CD4-positive, alpha-beta memory T cell (primary cell): Measurements from ENCODE around the gene SLC12A4. TPM values are rescaled to one million over a fixed set of nuclear protein-coding genes. Genes with fewer than 3 reads are reported as not detected.
A peak's percentile ranks its signal among the peaks of the same experiment; 100 is the strongest.
"Not testable (repeated sequence)": the region's sequence is repeated elsewhere in the genome, so short reads cannot be mapped to it uniquely, and the experiment has no call there.

Experiments
- CTCF ChIA-PET: fragments of 350-600 bp; sonication (Branson Sonifier 250); formaldehyde crosslinking; loops from one replicate; lab custom pipeline; 2021; ENCODE audit warnings: inconsistent platforms; ENCODE audit not compliant: partially characterized antibody; lab: Charles Lee
- POLR2A ChIA-PET: fragments of 350-600 bp; sonication (Branson Sonifier 250); formaldehyde crosslinking; loops from one replicate; lab custom pipeline; 2021; ENCODE audit not compliant: partially characterized antibody; lab: Charles Lee
- DNase-seq, 5 donors: peaks; one replicate each; pipeline versions ENCODE4 v3.0.0 to v3.0.0-alpha.2; 2020 to 2022; ENCODE audit warnings: mixed read lengths in 1 of 5
- H3K27ac ChIP-seq: one replicate; pipeline ENCODE4 v1.7.0; 2013; ENCODE audit warnings: low read depth, low read length
- H3K27me3 ChIP-seq: 2 replicates; pipeline ENCODE4 v1.7.0; 2013; ENCODE audit warnings: mild to moderate bottlenecking, low read length, moderate library complexity; ENCODE audit not compliant: insufficient read depth
- H3K36me3 ChIP-seq: 2 replicates; pipeline ENCODE4 v1.7.0; 2013; ENCODE audit warnings: mild to moderate bottlenecking, low read length, moderate library complexity; ENCODE audit not compliant: insufficient read depth
- H3K4me1 ChIP-seq: 2 replicates; pipeline ENCODE4 v1.7.0; 2013; ENCODE audit warnings: mild to moderate bottlenecking, low read length, moderate library complexity; ENCODE audit not compliant: insufficient read depth
- H3K4me3 ChIP-seq, 2 donors: one replicate each; pipeline ENCODE4 v1.7.0; 2013; ENCODE audit warnings: low read length in 2 of 2, mild to moderate bottlenecking in 1 of 2
- H3K9me3 ChIP-seq, 2 donors: one replicate each; pipeline ENCODE4 v1.7.0; 2013; ENCODE audit warnings: low read length in 2 of 2, control low read depth in 1 of 2; ENCODE audit not compliant: control insufficient read depth in 1 of 2
- H3K27ac Mint-ChIP-seq, 7 donors: one replicate each; pipeline ENCODE4 v1.8.0; 2020 to 2021; ENCODE audit warnings: mixed read lengths in 7 of 7, mild to moderate bottlenecking in 6 of 7, inconsistent platforms in 3 of 7, moderate library complexity in 3 of 7
- H3K27me3 Mint-ChIP-seq, 2 donors: one replicate each; pipeline ENCODE4 v1.8.0; 2020 to 2021; ENCODE audit warnings: mixed read lengths in 2 of 2
- H3K36me3 Mint-ChIP-seq, 2 donors: one replicate each; pipeline ENCODE4 v1.8.0; 2020 to 2021; ENCODE audit warnings: mixed read lengths in 2 of 2, inconsistent platforms in 1 of 2, mild to moderate bottlenecking in 1 of 2
- H3K4me1 Mint-ChIP-seq, 4 donors: one replicate each; pipeline ENCODE4 v1.8.0; 2020 to 2021; ENCODE audit warnings: mixed read lengths in 4 of 4, mild to moderate bottlenecking in 1 of 4
- H3K4me3 Mint-ChIP-seq, 8 donors: one replicate each; pipeline ENCODE4 v1.8.0; 2020 to 2021; ENCODE audit warnings: mixed read lengths in 8 of 8, mild to moderate bottlenecking in 7 of 8, moderate library complexity in 6 of 8, inconsistent platforms in 3 of 8
- H3K9me3 Mint-ChIP-seq, 8 donors: one replicate each; pipeline ENCODE4 v1.8.0; 2020 to 2021; ENCODE audit warnings: mixed read lengths in 8 of 8, mild to moderate bottlenecking in 5 of 8, inconsistent platforms in 3 of 8, moderate library complexity in 1 of 8
- intact Hi-C: fragments of 100-400 bp; cut with micrococcal nuclease; formaldehyde crosslinking; loops from one replicate; pipeline ENCODE4 v1.15.1; 2023
- polyA plus RNA-seq, 2 donors: library from polyadenylated mRNA; unstranded; fragments of 300-500 nt; fragmentation: Illumina TruSeq; gene quantifications; one replicate each; pipeline ENCODE4 v1.2.3, GENCODE V29; 2021
- total RNA-seq, 2 experiments: library from RNA; stranded (reverse); gene quantifications; one replicate each; pipeline ENCODE4 v1.2.3, GENCODE V29; 2021

Gene SLC12A4
- total and polyA plus RNA-seq, 4 experiments from 2014 or later = 4.0 to 33.5 (median 19.1) TPM

DNA sequence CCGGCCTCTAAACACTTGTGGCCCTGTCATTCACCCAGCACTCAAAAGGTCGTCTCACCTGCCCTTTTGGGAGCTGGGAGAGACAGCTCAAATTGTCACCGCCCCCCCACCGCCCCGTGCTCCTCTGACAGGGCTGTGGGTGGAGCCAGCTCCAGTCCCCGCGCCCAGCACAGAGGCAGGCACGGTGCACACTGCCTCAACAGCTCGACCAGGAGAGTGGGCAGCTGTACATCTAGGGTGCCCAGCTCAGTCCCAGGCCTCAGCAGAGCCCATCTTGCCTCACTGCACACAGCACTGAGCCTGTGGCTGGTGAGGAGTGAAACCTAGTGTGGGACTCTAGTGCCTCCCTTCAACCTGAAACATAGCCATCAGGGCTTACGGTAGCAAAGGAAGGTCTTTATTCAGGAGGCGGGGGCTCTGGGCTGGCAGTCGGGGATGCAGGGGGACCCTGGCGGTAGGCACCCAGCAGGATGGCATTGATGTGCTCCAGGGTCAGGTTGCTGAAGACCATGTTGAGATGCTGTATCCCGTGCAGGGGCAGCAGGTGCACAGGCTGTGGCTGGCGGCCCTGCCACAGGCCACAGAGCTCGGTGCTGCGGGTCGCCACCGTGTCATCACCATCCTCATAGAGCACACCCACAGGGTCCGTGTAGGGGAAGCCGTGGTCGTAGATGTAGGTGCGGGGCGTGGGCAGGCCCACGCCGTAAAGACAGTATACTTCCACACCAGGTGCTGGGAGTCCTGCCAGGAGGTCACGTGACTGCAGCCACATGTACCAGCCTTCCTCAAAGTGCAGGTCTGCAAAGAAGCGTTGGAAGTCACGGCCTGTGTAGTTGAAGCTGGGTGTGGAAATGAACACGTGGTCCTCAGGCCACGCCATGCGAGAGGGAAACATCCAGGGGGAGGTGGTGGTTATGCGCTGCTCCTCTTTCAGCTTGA, 28.7 kb downstream of the SLC12A4 start:
- DNase-seq = peak in 4 of 5 donors; percentile 19 to 32 (median 21)
- Mint-ChIP-seq H3K9me3 (peaks cover 0 to 3% (median 0%) of the 10 kb centered on the region in 8 donors), H3K36me3 (peaks cover 10 to 24% of the 10 kb centered on the region in 2 donors), H3K4me3 (peak overlapping the region; percentile 32 to 79 (median 56)), H3K27ac (peak overlapping the region; percentile 77 to 93 (median 83)), H3K4me1 (peaks cover 28 to 50% (median 41%) of the 10 kb centered on the region in 4 donors), H3K27me3 (no peaks in the 10 kb centered on the region)
- Histone ChIP-seq H3K9me3 (no peaks in the 10 kb centered on the region), H3K27me3 (no peaks in the 10 kb centered on the region), H3K4me1 (peaks cover 51% of the 10 kb centered on the region), H3K27ac (peak overlapping the region; percentile 48), H3K4me3 (no peak overlapping the region), H3K36me3 (peaks cover 6% of the 10 kb centered on the region)
- intact Hi-C loops = no loop called here
- ChIA-PET CTCF (interaction anchor here (0.6 to 4.2 kb wide), 12 partner anchors 8 to 448 kb away, joined by 3 to 25 read pairs (median 4); partner anchors contain the start of genes CTRL and NRN1L), POLR2A (interaction anchor here (1.2 to 7.3 kb wide), 4 partner anchors 9 to 59 kb away, joined by 3 to 44 read pairs (median 10); partner anchors contain the start of genes DPEP2 and SLC12A4)

DNA sequence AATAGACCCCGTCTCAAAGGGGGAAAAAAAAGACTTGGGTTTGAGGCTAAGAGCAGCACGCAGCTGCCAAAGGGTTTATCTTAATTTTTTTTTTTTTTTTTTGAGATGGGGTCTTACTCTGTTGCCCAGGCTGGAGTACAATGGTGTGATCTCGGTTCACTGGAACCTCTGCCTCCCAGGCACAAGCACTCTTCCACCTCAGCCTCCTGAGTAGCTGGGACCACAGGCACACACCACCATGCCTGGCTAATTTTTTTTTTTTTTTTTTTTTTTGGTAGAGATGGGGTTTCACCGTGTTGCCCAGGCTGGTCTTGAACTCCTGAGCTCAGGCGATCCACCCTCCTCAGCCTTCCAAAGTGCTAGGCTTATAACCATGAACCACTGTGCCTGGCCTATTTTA, 30.7 kb downstream of the SLC12A4 start:
- Histone ChIP-seq H3K36me3 (peaks cover 19% of the 10 kb centered on the region), H3K4me1 (peaks cover 54% of the 10 kb centered on the region), H3K27ac (peak overlapping the region; percentile 81)
- peaks cover 28 to 62% (median 48%) of the 10 kb centered on the region in 4 donors for H3K4me1 Mint-ChIP-seq
- POLR2A ChIA-PET = interaction anchor here (2.1 to 7.3 kb wide), 8 partner anchors 9 to 142 kb away, joined by 6 to 49 read pairs (median 24); partner anchors contain the start of genes DPEP2, NUTF2, SLC12A4 and THAP11
- DNase-seq, H3K27me3 Mint-ChIP-seq, H3K9me3 Mint-ChIP-seq, H3K27me3 ChIP-seq, H3K4me3 ChIP-seq, H3K9me3 ChIP-seq: not testable (repeated sequence)
- peak overlapping the region in 3 of 7 donors; percentile 66 to 98 (median 96) for H3K27ac Mint-ChIP-seq
- intact Hi-C loops = loop anchor here (2.0 kb wide), 3 partner anchors 31 to 147 kb away; partner anchors contain the start of genes NFATC3 and SLC12A4
- CTCF ChIA-PET = interaction anchor here (3.3 kb wide), 1 partner anchor 54 kb away, joined by 16 read pairs; the partner anchor contains the start of gene NRN1L
- peak overlapping the region in 3 of 8 donors; percentile 35 to 100 (median 100) for H3K4me3 Mint-ChIP-seq
- H3K36me3 Mint-ChIP-seq = peaks cover 15 to 34% of the 10 kb centered on the region in 2 donors

DNA sequence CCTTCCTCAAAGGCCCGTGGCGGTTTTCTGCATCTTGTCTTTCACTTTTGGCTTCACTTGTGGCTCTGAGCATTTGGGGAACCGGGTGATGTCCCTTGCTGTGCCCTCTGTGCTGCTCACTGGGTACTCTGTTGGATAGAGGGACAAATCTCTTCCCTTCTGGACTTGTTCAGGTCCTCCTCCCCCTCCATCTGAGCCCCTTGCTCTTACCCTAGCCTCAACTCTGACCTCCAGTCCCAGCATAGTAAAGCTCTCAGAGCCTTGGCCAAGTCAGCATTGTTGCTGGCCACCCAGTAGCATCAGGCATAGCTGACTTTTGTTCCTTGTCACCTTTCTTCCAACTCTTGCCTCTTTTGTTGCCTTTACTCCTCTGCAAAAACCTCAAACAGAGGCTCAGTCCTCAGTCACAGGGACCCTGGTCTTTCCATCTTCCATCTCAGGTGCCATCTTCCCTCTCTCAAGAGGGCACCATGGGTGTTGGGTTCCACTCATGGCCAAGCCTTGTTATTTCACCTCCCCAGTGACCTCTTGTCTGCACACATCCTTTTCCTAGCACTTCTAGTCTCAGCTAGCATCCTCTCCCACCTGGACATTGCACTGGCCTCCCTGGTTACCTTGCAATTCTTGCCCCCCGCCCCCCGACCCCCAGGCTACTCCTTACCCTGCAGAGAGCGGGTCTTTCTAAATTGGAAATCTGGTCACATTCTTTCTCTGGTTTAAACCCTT, 31.4 kb downstream of the SLC12A4 start:
- peak overlapping the region; percentile 96 to 100 (median 99) for H3K4me3 Mint-ChIP-seq
- no peaks in the 10 kb centered on the region for H3K9me3 ChIP-seq

DNA sequence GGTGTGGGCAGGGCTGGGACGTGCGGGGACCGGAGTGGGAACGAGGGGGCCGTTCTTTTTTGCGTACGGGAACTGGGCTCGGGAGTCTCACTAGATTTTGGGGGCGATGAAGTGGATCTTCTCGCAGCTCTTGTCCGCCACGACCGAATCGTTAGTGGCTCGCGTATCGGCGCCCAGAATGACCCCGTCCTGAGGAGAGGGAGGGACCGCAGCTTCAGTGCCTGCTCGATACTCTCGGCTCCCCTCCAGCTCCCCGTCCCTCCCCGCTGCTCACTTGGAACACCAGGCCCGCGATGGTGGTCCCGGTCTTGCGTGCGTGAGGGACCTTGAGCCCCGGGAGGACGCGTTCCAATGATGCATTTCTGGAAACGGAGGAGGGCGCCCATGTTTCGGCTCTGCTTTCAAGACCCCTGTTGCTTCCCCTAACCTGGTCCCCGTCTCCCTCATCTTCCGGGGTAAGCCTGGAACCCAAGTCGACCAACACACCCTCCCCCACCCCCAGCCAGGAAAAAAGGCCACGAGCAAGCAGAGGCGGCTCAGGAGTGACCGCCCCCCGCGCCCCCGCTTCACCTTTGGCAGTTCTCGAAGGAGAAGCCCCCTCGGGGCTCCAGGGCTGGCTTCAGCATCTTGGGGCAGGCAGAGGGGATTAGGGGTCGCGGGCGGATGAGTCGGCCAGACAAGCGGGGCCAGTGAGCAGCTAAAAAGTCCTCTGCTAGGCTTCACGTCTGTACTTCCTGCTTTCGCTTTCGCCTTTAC, 32.1 kb downstream of the SLC12A4 start, which contains the start of gene PSMB10:
Gene PSMB10, minus strand, starts transcription at position 727 of the 756 bp plus-strand sequence. Its CDS starts 101 bp downstream, at position 626.
- peak in 2 of 5 donors; percentile 63 to 82 for DNase-seq
- peaks cover 41% of the 10 kb centered on the region for H3K4me1 ChIP-seq
- H3K36me3 ChIP-seq = peaks cover 30% of the 10 kb centered on the region
- H3K4me3 Mint-ChIP-seq = peak within 1 kb of the TSS; percentile 96 to 100 (median 99)
- H3K9me3 Mint-ChIP-seq = peaks cover 0 to 3% (median 0%) of the 10 kb centered on the region in 8 donors
- no peaks in the 10 kb centered on the region for H3K9me3 ChIP-seq
- H3K27me3 Mint-ChIP-seq = no peaks in the 10 kb centered on the region
- H3K27ac ChIP-seq = peak within 1 kb of the TSS; percentile 81
- H3K27me3 ChIP-seq = no peaks in the 10 kb centered on the region
- H3K36me3 Mint-ChIP-seq = peaks cover 15 to 37% of the 10 kb centered on the region in 2 donors
- peaks cover 21 to 51% (median 41%) of the 10 kb centered on the region in 4 donors for H3K4me1 Mint-ChIP-seq
- peak within 1 kb of the TSS; percentile 96 to 99 (median 98) for H3K27ac Mint-ChIP-seq
- intact Hi-C loops = loop anchor here (2.0 kb wide), 3 partner anchors 32 to 148 kb away; partner anchors contain the start of genes NFATC3 and SLC12A4
- ChIA-PET POLR2A (interaction anchor here (0.8 to 7.3 kb wide), 59 partner anchors 8 to 580 kb away, joined by 3 to 49 read pairs (median 6); partner anchors contain the start of genes ACD, ATP6V0D1, CENPT and DDX28), CTCF (interaction anchor here (0.5 to 3.3 kb wide), 14 partner anchors 9 to 1251 kb away, joined by 3 to 16 read pairs (median 4); partner anchors contain the start of genes NFATC3 and NRN1L)
- peak within 1 kb of the TSS; percentile 81 to 98 for H3K4me3 ChIP-seq

More for the DNA sequence above, 31.4 kb downstream of the SLC12A4 start:
- H3K4me3 ChIP-seq = peak overlapping the region; percentile 81 to 98
- intact Hi-C loops = loop anchor here (2.0 kb wide), 3 partner anchors 32 to 148 kb away; partner anchors contain the start of genes NFATC3 and SLC12A4
- POLR2A ChIA-PET = interaction anchor here (1.0 to 7.3 kb wide), 32 partner anchors 9 to 456 kb away, joined by 3 to 49 read pairs (median 11); partner anchors contain the start of genes ACD, ATP6V0D1, DDX28 and DPEP2
- Mint-ChIP-seq H3K27me3 (no peaks in the 10 kb centered on the region), H3K36me3 (peaks cover 15 to 36% of the 10 kb centered on the region in 2 donors), H3K27ac (peak overlapping the region; percentile 96 to 99 (median 98)), H3K9me3 (peaks cover 0 to 3% (median 0%) of the 10 kb centered on the region in 8 donors), H3K4me1 (peaks cover 26 to 58% (median 47%) of the 10 kb centered on the region in 4 donors)
- peak overlapping the region; percentile 81 for H3K27ac ChIP-seq
- H3K27me3 ChIP-seq = no peaks in the 10 kb centered on the region
- peak in 4 of 5 donors; percentile 80 to 90 (median 83) for DNase-seq
- CTCF ChIA-PET = interaction anchor here (1.2 to 3.3 kb wide), 4 partner anchors 46 to 63 kb away, joined by 3 to 16 read pairs (median 3); partner anchors contain the start of gene NRN1L
- peaks cover 49% of the 10 kb centered on the region for H3K4me1 ChIP-seq
- H3K36me3 ChIP-seq = peaks cover 23% of the 10 kb centered on the region

DNA sequence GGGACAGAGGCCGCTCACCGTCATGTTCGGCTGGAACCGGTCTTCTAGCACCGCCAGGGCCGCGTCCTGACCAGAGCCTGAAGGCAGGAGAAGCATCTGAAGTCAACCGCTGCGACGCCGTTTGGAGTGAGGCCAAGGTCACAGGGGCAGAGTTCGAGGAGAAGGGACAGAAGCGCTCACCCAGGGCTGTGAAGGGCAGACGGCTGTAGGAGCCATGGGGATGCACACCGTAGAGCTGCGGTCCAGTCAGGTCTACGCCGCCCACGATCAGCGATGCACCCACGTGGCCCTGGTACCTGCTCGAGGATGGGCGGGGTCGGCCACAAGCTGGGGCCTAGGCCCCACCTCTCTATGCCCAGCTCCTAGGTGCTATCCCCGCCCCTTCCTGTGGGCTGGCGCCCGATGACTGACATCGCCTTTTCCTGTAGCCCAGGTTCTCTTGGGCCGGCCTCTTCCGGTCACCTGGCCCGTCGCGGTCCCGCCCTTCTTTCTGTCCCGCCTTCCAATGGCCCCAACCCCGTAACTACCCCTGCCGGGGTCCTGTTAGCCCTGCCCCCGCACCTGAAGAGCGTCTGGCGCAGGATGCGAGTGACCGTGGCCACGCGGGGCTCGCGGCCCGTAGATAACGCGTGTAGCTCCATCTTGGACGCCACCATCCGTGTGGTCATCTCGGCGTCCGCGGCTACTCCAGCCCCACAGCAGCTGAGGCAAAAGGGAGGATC, 32.9 kb downstream of the SLC12A4 start:
- H3K27ac ChIP-seq = peak overlapping the region; percentile 81
- H3K27me3 Mint-ChIP-seq = no peaks in the 10 kb centered on the region
- H3K4me3 Mint-ChIP-seq = peak overlapping the region; percentile 96 to 100 (median 99)
- CTCF ChIA-PET = interaction anchor here (0.5 to 3.3 kb wide), 14 partner anchors 9 to 1252 kb away, joined by 3 to 16 read pairs (median 4); partner anchors contain the start of genes NFATC3 and NRN1L
- H3K4me1 Mint-ChIP-seq = peaks cover 21 to 50% (median 40%) of the 10 kb centered on the region in 4 donors
- H3K27me3 ChIP-seq = no peaks in the 10 kb centered on the region
- peaks cover 31% of the 10 kb centered on the region for H3K36me3 ChIP-seq
- H3K4me1 ChIP-seq = peaks cover 35% of the 10 kb centered on the region
- DNase-seq = peak; percentile 91 to 99 (median 95)
- H3K4me3 ChIP-seq = peak overlapping the region; percentile 81 to 98
- intact Hi-C loops = loop anchor here (1.0 to 2.0 kb wide), 8 partner anchors 33 to 373 kb away; partner anchors contain the start of genes CTCF, DPEP2, NFATC3 and PSKH1
- H3K27ac Mint-ChIP-seq = peak overlapping the region; percentile 96 to 99 (median 98)
- H3K36me3 Mint-ChIP-seq = peaks cover 15 to 40% of the 10 kb centered on the region in 2 donors
- H3K9me3 ChIP-seq = no peaks in the 10 kb centered on the region
- POLR2A ChIA-PET = interaction anchor here (0.7 to 7.3 kb wide), 58 partner anchors 7 to 581 kb away, joined by 3 to 49 read pairs (median 6); partner anchors contain the start of genes ACD, CENPT, DDX28 and DPEP2
- H3K9me3 Mint-ChIP-seq = peaks cover 0 to 3% (median 0%) of the 10 kb centered on the region in 8 donors
